HEK293 (cell line): ENCODE results near the gene MCU.

ENCODE experiments used
- CTCF ChIA-PET: fragments of 350-600 bp; formaldehyde crosslinking; extraction: SDS; loops from one replicate; lab custom pipeline; 2021; ENCODE audit warnings: antibody characterized with exemption; lab: Yijun Ruan, JAX
- POLR2A ChIA-PET: fragments of 300-600 bp; formaldehyde crosslinking; extraction: SDS; loops from one replicate; lab custom pipeline; 2020; ENCODE audit warnings: antibody characterized with exemption, inconsistent platforms; lab: Yijun Ruan, JAX
- H3K27ac ChIP-seq: fragments of 200-500 bp; sonication (Bioruptor generic); 2 replicates; pipeline ENCODE4 v1.5.1; 2014; ENCODE audit warnings: low read depth, low read length, control low read depth, inconsistent platforms; ENCODE audit errors: extremely low read depth
- H3K36me3 ChIP-seq, 2 experiments: fragments of 200-500 bp in 1 of 2; sonication (Bioruptor generic) in 1 of 2; 1 replicate in 1 of 2; 2 replicates in 1 of 2; pipeline ENCODE4 v1.5.1; 2014 to 2017; ENCODE audit warnings: inconsistent platforms in 2 of 2, low read length in 2 of 2; ENCODE audit not compliant: control insufficient read depth in 2 of 2, insufficient read depth in 1 of 2
- H3K4me1 ChIP-seq: fragments of 200-500 bp; sonication (Bioruptor generic); 2 replicates; pipeline ENCODE4 v1.5.1; 2014; ENCODE audit warnings: mild to moderate bottlenecking, low read length, inconsistent platforms; ENCODE audit not compliant: control insufficient read depth, insufficient read depth
- H3K4me3 ChIP-seq: 2 replicates; pipeline ENCODE4 v1.5.1; 2011; ENCODE audit warnings: low read depth, mild to moderate bottlenecking, control low read depth, low read length, moderate library complexity
- H3K9me3 ChIP-seq: fragments of 200-500 bp; sonication (Bioruptor generic); 2 replicates; pipeline ENCODE4 v1.5.1; 2014; ENCODE audit warnings: low read depth, low read length, inconsistent platforms; ENCODE audit not compliant: control insufficient read depth, insufficient read depth
- BCL11A ChIP-seq: fragments of 450-650 bp; formaldehyde crosslinking; IDR thresholded peaks from 2 replicates; pipeline ENCODE4 v1.5.1; 2016; ENCODE audit warnings: low read depth, missing biosample characterization, missing genetic modification characterization
- KLF8 ChIP-seq: fragments of 450-650 bp; formaldehyde crosslinking; IDR thresholded peaks from 2 replicates; pipeline ENCODE4 v1.5.1; 2016; ENCODE audit warnings: missing biosample characterization, missing genetic modification characterization
- SCRT2 ChIP-seq: fragments of 450-650 bp; formaldehyde crosslinking; IDR thresholded peaks from 2 replicates; pipeline ENCODE4 v1.5.1; 2016; ENCODE audit warnings: missing biosample characterization, missing genetic modification characterization
- ZBTB17 ChIP-seq: fragments of 450-650 bp; formaldehyde crosslinking; IDR thresholded peaks from 2 replicates; pipeline ENCODE4 v1.5.1; 2016; ENCODE audit warnings: missing biosample characterization, missing genetic modification characterization
- ZBTB20 ChIP-seq: fragments of 450-650 bp; formaldehyde crosslinking; IDR thresholded peaks from 2 replicates; pipeline ENCODE4 v1.5.1; 2016; ENCODE audit warnings: missing biosample characterization, missing genetic modification characterization
- ZFP3 ChIP-seq: fragments of 450-650 bp; formaldehyde crosslinking; IDR thresholded peaks from 2 replicates; pipeline ENCODE4 v1.5.1; 2016; ENCODE audit warnings: low read depth, missing biosample characterization, missing genetic modification characterization
- ZFP37 ChIP-seq: fragments of 450-650 bp; formaldehyde crosslinking; IDR thresholded peaks from 2 replicates; pipeline ENCODE4 v1.5.1; 2016; ENCODE audit warnings: missing biosample characterization, missing genetic modification characterization
- ZNF112 ChIP-seq: fragments of 450-650 bp; formaldehyde crosslinking; IDR thresholded peaks from 2 replicates; pipeline ENCODE4 v1.5.0; 2017; ENCODE audit warnings: missing biosample characterization, missing genetic modification characterization
- ZNF169 ChIP-seq: fragments of 450-650 bp; formaldehyde crosslinking; IDR thresholded peaks from 2 replicates; pipeline ENCODE4 v1.5.1; 2016; ENCODE audit warnings: missing biosample characterization, missing genetic modification characterization
- ZNF404 ChIP-seq: fragments of 450-650 bp; formaldehyde crosslinking; IDR thresholded peaks from 2 replicates; pipeline ENCODE4 v1.5.1; 2017; ENCODE audit warnings: missing biosample characterization, missing genetic modification characterization
- ZNF548 ChIP-seq: fragments of 450-650 bp; formaldehyde crosslinking; IDR thresholded peaks from 2 replicates; pipeline ENCODE4 v1.5.1; 2016; ENCODE audit warnings: missing biosample characterization, missing genetic modification characterization
- ZNF558 ChIP-seq: fragments of 450-650 bp; formaldehyde crosslinking; IDR thresholded peaks from 2 replicates; pipeline ENCODE4 v1.5.1; 2016; ENCODE audit warnings: missing biosample characterization, missing genetic modification characterization
- ZNF600 ChIP-seq: fragments of 450-650 bp; formaldehyde crosslinking; IDR thresholded peaks from 2 replicates; pipeline ENCODE4 v1.5.1; 2016; ENCODE audit warnings: missing biosample characterization, missing genetic modification characterization
- ZNF621 ChIP-seq: fragments of 450-650 bp; formaldehyde crosslinking; IDR thresholded peaks from 2 replicates; pipeline ENCODE4 v1.5.1; 2017; ENCODE audit warnings: missing biosample characterization, missing genetic modification characterization
- TF ChIP-seq, protein P1 (sequence below): fragments of 450-650 bp; formaldehyde crosslinking; IDR thresholded peaks from 2 replicates; pipeline ENCODE4 v1.5.1; 2016; ENCODE audit warnings: missing biosample characterization, missing genetic modification characterization
- TF ChIP-seq, protein P2 (sequence below): fragments of 450-650 bp; formaldehyde crosslinking; IDR thresholded peaks from 2 replicates; pipeline ENCODE4 v1.5.1; 2016; ENCODE audit warnings: missing biosample characterization, missing genetic modification characterization
- TF ChIP-seq, protein P3 (sequence below): fragments of 450-650 bp; formaldehyde crosslinking; IDR thresholded peaks from 2 replicates; pipeline ENCODE4 v1.5.0; 2017; ENCODE audit warnings: missing biosample characterization, missing genetic modification characterization, borderline replicate concordance
- TF ChIP-seq, protein P4 (sequence below): fragments of 450-650 bp; formaldehyde crosslinking; IDR thresholded peaks from 2 replicates; pipeline ENCODE4 v1.5.1; 2017; ENCODE audit warnings: missing biosample characterization, mild to moderate bottlenecking, missing genetic modification characterization, moderate library complexity
- TF ChIP-seq, protein P5 (sequence below): fragments of 450-650 bp; formaldehyde crosslinking; IDR thresholded peaks from 2 replicates; pipeline ENCODE4 v1.5.1; 2016; ENCODE audit warnings: missing biosample characterization, missing genetic modification characterization
- TF ChIP-seq, protein P6 (sequence below): fragments of 450-650 bp; formaldehyde crosslinking; conservative IDR thresholded peaks from 2 replicates; pipeline ENCODE4 v1.5.1; 2016; ENCODE audit warnings: low read depth, missing biosample characterization, missing genetic modification characterization
- TF ChIP-seq, protein P7 (sequence below): fragments of 450-650 bp; formaldehyde crosslinking; IDR thresholded peaks from 2 replicates; pipeline ENCODE4; 2016; ENCODE audit warnings: missing biosample characterization, missing genetic modification characterization

MCU gene

DNA sequence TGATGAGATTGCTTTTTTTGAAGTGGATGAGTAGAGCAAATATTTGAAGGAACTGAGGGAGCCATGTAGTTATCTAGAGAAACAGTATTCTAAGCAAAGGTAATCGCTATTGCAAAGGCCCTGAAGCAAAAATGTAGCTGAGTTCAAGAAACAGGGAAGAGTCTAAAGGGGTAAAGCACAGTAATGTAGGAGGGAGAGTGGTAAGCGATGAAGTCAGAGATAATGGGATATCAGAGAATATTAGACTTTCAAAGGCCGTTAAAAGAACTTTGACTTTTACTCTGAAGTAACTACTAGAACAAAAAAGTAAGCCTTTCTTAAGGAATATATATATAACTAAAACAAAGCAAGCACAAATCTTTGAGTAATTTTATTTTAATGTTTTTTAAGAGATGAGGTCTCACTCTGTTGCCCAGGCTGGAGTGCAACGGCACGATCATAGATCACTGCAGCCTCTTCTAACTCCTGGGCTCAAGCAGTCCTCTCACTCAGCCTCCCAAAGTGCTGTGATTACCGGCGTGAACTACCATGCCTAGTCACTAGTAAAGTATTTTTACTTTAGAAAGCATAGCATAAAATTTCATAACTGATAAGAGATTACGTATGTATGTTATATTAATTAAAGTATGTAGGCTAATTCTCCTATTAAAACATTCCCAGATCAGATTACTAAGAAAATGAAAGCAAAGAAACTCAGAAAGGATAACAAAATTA lies 139.9 kb downstream of the MCU start:
- H3K4me1 ChIP-seq = 0 out of 2 replicates have a peak, but pooled peaks cover 6% of the 10 kb centered on the region
- no peaks in the 10 kb centered on the region for H3K9me3 ChIP-seq
- H3K36me3 ChIP-seq = peaks cover 0 to 5% of the 10 kb centered on the region in 2 experiments; a peak in 1 of 3 replicates
- CTCF ChIA-PET = interaction anchor here (0.5 to 5.2 kb wide), 6 partner anchors 16 to 478 kb away, joined by 3 to 30 read pairs (median 4); no protein-coding TSS in a partner anchor
- POLR2A ChIA-PET = interaction anchor here (1.6 kb wide), 1 partner anchor 206 kb away, joined by 3 read pairs; the partner anchor contains the start of gene MICU1
- H3K27ac ChIP-seq = no peak overlapping the region
- no peak overlapping the region for H3K4me3 ChIP-seq
- TF ChIP-seq, protein P1, sequence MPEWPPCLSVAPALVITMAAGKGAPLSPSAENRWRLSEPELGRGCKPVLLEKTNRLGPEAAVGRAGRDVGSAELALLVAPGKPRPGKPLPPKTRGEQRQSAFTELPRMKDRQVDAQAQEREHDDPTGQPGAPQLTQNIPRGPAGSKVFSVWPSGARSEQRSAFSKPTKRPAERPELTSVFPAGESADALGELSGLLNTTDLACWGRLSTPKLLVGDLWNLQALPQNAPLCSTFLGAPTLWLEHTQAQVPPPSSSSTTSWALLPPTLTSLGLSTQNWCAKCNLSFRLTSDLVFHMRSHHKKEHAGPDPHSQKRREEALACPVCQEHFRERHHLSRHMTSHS (tag by site-specific recombination) = no peak
- TF ChIP-seq ZNF169 (tag by site-specific recombination) (no peak), ZNF112 (no peak), ZBTB17 (peak; percentile 83), ZFP3 (tag by site-specific recombination) (no peak), SCRT2 (tag by site-specific recombination) (no peak), ZBTB20 (tag by site-specific recombination) (no peak), ZNF558 (tag by site-specific recombination) (no peak), ZNF600 (tag by site-specific recombination) (no peak), BCL11A (tag by site-specific recombination) (no peak), ZNF621 (tag by site-specific recombination) (no peak), ZNF404 (no peak), KLF8 (tag by site-specific recombination) (no peak), ZNF548 (no peak), ZFP37 (tag by site-specific recombination) (no peak)
- TF ChIP-seq, protein P2, sequence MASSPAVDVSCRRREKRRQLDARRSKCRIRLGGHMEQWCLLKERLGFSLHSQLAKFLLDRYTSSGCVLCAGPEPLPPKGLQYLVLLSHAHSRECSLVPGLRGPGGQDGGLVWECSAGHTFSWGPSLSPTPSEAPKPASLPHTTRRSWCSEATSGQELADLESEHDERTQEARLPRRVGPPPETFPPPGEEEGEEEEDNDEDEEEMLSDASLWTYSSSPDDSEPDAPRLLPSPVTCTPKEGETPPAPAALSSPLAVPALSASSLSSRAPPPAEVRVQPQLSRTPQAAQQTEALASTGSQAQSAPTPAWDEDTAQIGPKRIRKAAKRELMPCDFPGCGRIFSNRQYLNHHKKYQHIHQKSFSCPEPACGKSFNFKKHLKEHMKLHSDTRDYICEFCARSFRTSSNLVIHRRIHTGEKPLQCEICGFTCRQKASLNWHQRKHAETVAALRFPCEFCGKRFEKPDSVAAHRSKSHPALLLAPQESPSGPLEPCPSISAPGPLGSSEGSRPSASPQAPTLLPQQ (tag by site-specific recombination) = no peak
- TF ChIP-seq, protein P3, sequence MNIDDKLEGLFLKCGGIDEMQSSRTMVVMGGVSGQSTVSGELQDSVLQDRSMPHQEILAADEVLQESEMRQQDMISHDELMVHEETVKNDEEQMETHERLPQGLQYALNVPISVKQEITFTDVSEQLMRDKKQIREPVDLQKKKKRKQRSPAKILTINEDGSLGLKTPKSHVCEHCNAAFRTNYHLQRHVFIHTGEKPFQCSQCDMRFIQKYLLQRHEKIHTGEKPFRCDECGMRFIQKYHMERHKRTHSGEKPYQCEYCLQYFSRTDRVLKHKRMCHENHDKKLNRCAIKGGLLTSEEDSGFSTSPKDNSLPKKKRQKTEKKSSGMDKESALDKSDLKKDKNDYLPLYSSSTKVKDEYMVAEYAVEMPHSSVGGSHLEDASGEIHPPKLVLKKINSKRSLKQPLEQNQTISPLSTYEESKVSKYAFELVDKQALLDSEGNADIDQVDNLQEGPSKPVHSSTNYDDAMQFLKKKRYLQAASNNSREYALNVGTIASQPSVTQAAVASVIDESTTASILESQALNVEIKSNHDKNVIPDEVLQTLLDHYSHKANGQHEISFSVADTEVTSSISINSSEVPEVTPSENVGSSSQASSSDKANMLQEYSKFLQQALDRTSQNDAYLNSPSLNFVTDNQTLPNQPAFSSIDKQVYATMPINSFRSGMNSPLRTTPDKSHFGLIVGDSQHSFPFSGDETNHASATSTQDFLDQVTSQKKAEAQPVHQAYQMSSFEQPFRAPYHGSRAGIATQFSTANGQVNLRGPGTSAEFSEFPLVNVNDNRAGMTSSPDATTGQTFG (tag by site-specific recombination) = no peak
- TF ChIP-seq, protein P4, sequence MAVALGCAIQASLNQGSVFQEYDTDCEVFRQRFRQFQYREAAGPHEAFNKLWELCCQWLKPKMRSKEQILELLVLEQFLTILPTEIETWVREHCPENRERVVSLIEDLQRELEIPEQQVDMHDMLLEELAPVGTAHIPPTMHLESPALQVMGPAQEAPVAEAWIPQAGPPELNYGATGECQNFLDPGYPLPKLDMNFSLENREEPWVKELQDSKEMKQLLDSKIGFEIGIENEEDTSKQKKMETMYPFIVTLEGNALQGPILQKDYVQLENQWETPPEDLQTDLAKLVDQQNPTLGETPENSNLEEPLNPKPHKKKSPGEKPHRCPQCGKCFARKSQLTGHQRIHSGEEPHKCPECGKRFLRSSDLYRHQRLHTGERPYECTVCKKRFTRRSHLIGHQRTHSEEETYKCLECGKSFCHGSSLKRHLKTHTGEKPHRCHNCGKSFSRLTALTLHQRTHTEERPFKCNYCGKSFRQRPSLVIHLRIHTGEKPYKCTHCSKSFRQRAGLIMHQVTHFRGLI (tag by site-specific recombination) = no peak
- TF ChIP-seq, protein P5, sequence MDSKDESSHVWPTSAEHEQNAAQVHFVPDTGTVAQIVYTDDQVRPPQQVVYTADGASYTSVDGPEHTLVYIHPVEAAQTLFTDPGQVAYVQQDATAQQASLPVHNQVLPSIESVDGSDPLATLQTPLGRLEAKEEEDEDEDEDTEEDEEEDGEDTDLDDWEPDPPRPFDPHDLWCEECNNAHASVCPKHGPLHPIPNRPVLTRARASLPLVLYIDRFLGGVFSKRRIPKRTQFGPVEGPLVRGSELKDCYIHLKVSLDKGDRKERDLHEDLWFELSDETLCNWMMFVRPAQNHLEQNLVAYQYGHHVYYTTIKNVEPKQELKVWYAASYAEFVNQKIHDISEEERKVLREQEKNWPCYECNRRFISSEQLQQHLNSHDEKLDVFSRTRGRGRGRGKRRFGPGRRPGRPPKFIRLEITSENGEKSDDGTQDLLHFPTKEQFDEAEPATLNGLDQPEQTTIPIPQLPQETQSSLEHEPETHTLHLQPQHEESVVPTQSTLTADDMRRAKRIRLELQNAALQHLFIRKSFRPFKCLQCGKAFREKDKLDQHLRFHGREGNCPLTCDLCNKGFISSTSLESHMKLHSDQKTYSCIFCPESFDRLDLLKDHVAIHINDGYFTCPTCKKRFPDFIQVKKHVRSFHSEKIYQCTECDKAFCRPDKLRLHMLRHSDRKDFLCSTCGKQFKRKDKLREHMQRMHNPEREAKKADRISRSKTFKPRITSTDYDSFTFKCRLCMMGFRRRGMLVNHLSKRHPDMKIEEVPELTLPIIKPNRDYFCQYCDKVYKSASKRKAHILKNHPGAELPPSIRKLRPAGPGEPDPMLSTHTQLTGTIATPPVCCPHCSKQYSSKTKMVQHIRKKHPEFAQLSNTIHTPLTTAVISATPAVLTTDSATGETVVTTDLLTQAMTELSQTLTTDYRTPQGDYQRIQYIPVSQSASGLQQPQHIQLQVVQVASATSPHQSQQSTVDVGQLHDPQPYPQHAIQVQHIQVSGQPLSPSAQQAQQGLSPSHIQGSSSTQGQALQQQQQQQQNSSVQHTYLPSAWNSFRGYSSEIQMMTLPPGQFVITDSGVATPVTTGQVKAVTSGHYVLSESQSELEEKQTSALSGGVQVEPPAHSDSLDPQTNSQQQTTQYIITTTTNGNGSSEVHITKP (tag by site-specific recombination) = no peak
- TF ChIP-seq, protein P6, sequence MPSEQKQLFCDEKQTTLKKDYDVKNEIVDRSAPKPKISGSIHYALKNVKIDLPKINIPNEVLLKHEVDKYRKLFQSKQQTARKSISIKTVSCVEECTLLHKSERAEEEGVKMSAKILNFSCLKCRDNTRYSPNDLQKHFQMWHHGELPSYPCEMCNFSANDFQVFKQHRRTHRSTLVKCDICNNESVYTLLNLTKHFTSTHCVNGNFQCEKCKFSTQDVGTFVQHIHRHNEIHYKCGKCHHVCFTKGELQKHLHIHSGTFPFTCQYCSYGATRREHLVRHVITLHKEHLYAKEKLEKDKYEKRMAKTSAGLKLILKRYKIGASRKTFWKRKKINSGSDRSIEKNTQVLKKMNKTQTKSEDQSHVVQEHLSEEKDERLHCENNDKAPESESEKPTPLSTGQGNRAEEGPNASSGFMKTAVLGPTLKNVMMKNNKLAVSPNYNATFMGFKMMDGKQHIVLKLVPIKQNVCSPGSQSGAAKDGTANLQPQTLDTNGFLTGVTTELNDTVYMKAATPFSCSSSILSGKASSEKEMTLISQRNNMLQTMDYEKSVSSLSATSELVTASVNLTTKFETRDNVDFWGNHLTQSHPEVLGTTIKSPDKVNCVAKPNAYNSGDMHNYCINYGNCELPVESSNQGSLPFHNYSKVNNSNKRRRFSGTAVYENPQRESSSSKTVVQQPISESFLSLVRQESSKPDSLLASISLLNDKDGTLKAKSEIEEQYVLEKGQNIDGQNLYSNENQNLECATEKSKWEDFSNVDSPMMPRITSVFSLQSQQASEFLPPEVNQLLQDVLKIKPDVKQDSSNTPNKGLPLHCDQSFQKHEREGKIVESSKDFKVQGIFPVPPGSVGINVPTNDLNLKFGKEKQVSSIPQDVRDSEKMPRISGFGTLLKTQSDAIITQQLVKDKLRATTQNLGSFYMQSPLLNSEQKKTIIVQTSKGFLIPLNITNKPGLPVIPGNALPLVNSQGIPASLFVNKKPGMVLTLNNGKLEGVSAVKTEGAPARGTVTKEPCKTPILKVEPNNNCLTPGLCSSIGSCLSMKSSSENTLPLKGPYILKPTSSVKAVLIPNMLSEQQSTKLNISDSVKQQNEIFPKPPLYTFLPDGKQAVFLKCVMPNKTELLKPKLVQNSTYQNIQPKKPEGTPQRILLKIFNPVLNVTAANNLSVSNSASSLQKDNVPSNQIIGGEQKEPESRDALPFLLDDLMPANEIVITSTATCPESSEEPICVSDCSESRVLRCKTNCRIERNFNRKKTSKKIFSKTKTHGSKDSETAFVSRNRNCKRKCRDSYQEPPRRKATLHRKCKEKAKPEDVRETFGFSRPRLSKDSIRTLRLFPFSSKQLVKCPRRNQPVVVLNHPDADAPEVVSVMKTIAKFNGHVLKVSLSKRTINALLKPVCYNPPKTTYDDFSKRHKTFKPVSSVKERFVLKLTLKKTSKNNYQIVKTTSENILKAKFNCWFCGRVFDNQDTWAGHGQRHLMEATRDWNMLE = no peak
- TF ChIP-seq, protein P7, sequence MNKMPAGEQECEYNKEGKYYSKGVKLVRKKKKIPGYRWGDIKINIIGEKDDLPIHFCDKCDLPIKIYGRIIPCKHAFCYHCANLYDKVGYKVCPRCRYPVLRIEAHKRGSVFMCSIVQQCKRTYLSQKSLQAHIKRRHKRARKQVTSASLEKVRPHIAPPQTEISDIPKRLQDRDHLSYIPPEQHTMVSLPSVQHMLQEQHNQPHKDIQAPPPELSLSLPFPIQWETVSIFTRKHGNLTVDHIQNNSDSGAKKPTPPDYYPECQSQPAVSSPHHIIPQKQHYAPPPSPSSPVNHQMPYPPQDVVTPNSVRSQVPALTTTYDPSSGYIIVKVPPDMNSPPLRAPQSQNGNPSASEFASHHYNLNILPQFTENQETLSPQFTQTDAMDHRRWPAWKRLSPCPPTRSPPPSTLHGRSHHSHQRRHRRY (tag by site-specific recombination) = no peak
